Natural killer cell (primary cell): Measurements from ENCODE around the gene PUS1. TPM values are rescaled to one million over a fixed set of nuclear protein-coding genes. Genes with fewer than 3 reads are reported as not detected.

Experiments used
- ATAC-seq, 3 donors: fragments of 150-1000 bp in 2 of 3; fragments of 200-7000 bp in 1 of 3; cut with Tn5 transposase; 1 replicate in 1 of 3; 2 replicates in 2 of 3; pipeline ENCODE4 v1.10.0; 2021; ENCODE audit warnings: mild to moderate bottlenecking in 2 of 3, moderate library complexity in 2 of 3
- DNase-seq, 2 donors: peaks; one replicate each; pipeline versions ENCODE4 v3.0.0 to v3.0.0-alpha.2; 2013 to 2021; ENCODE audit warnings: mixed read lengths in 1 of 2
- H3K27ac ChIP-seq: one replicate; pipeline ENCODE4 v1.5.1; 2013; ENCODE audit warnings: mild to moderate bottlenecking, low read length
- H3K27me3 ChIP-seq: one replicate; pipeline ENCODE4 v1.6.1; 2013; ENCODE audit warnings: low read length; ENCODE audit not compliant: control insufficient read depth, insufficient read depth
- H3K36me3 ChIP-seq: one replicate; pipeline ENCODE4 v1.6.1; 2013; ENCODE audit warnings: low read length; ENCODE audit not compliant: control insufficient read depth, insufficient read depth
- H3K4me1 ChIP-seq: one replicate; pipeline ENCODE4 v1.6.1; 2013; ENCODE audit warnings: low read length; ENCODE audit not compliant: control insufficient read depth, insufficient read depth
- H3K4me3 ChIP-seq: one replicate; pipeline ENCODE4 v1.5.1; 2013; ENCODE audit warnings: low read length
- H3K9me3 ChIP-seq: one replicate; pipeline ENCODE4 v1.6.1; 2013; ENCODE audit warnings: low read length; ENCODE audit not compliant: control insufficient read depth, insufficient read depth
- H3K27ac Mint-ChIP-seq, 2 donors: one replicate each; pipeline ENCODE4 v1.8.0; 2022; ENCODE audit warnings: mild to moderate bottlenecking in 2 of 2, mixed read lengths in 2 of 2, moderate library complexity in 1 of 2
- H3K27me3 Mint-ChIP-seq, 2 donors: one replicate each; pipeline ENCODE4 v1.8.0; 2022; ENCODE audit warnings: low read depth in 2 of 2, mixed read lengths in 2 of 2
- H3K36me3 Mint-ChIP-seq: one replicate; pipeline ENCODE4 v1.8.0; 2022; ENCODE audit warnings: mixed read lengths
- H3K4me1 Mint-ChIP-seq, 2 donors: one replicate each; pipeline ENCODE4 v1.8.0; 2022; ENCODE audit warnings: mixed read lengths in 2 of 2
- H3K4me3 Mint-ChIP-seq: one replicate; pipeline ENCODE4 v1.8.0; 2022; ENCODE audit warnings: mild to moderate bottlenecking, moderate library complexity, mixed read lengths
- H3K9me3 Mint-ChIP-seq, 2 donors: one replicate each; pipeline ENCODE4 v1.8.0; 2022; ENCODE audit warnings: mixed read lengths in 2 of 2
- CTCF ChIP-seq: fragments of 200-600 bp; IDR thresholded peaks from one replicate; pipeline ENCODE4 v1.8.0; 2022; ENCODE audit warnings: antibody characterized with exemption
- WGBS: methylation state at CpG from one replicate; pipeline ENCODE4 v1.1.7; 2013; ENCODE audit warnings: missing lambda C conversion rate; ENCODE audit not compliant: insufficient coverage; 5-methylcytosine and 5-hydroxymethylcytosine counted together
- intact Hi-C: fragments of 100-400 bp; cut with micrococcal nuclease; formaldehyde crosslinking; loops from one replicate; pipeline ENCODE4 v1.14.2; 2022
- total RNA-seq, 4 donors: library from RNA; stranded (reverse); fragments of 120-200 nt in 1 of 4; gene quantifications; one replicate each; pipeline versions ENCODE4 v1.2.3 to v1.2.4, GENCODE V29; 2013 to 2022

Gene PUS1
- total RNA-seq, 3 donors from 2014 or later (not counting 1 experiment from before 2014, with no cell fraction given), result 16.9 to 21.9 (median 20.6) TPM

- H3K4me1 Mint-ChIP-seq, result peaks cover 9 to 26% of the 10 kb centered on the region in 2 donors
- ATAC-seq, result peak in 2 of 3 donors; percentile 5 to 8
- H3K27ac ChIP-seq, result peak overlapping the region; percentile 36
- DNase-seq, result peak in 1 of 2 donors; percentile 51
- no peaks in the 10 kb centered on the region for H3K9me3 ChIP-seq
- peak overlapping the region; percentile 97 for H3K4me3 Mint-ChIP-seq
- TF ChIP-seq CTCF, result no peak
- intact Hi-C loops, result loop anchor here (1.0 kb wide), 2 partner anchors 19 to 34 kb away; partner anchors contain the start of gene EP400
- WGBS, result under 1% methylated on average over 87 of the region's 87 CpGs
- H3K36me3 ChIP-seq, result peaks cover 30% of the 10 kb centered on the region
- peaks cover 22% of the 10 kb centered on the region for H3K4me1 ChIP-seq
- peak overlapping the region; percentile 73 for H3K4me3 ChIP-seq
- H3K36me3 Mint-ChIP-seq, result no peaks in the 10 kb centered on the region
- peak overlapping the region; percentile 83 to 95 for H3K27ac Mint-ChIP-seq
- H3K27me3 Mint-ChIP-seq, result no peaks in the 10 kb centered on the region
- H3K27me3 ChIP-seq, result no peaks in the 10 kb centered on the region
- H3K9me3 Mint-ChIP-seq, result no peaks in the 10 kb centered on the region
Measured at GRCh38 chr12:131929581-131930456, 743 bp downstream of the PUS1 start.

GRCh38 chr12:131930510-131930909, 1.4 kb downstream of the PUS1 start:
- no peak overlapping the region for H3K4me3 ChIP-seq
- no peaks in the 10 kb centered on the region for H3K9me3 Mint-ChIP-seq
- no peaks in the 10 kb centered on the region for H3K9me3 ChIP-seq
- no peak for TF ChIP-seq CTCF
- no peaks in the 10 kb centered on the region for H3K36me3 Mint-ChIP-seq
- H3K27me3 ChIP-seq, result no peaks in the 10 kb centered on the region
- peaks cover 33% of the 10 kb centered on the region for H3K36me3 ChIP-seq
- peak overlapping the region; percentile 78 for H3K4me3 Mint-ChIP-seq
- intact Hi-C loops, result no loop called here
- ATAC-seq (no peak), DNase-seq (no peak)
- peaks cover 20% of the 10 kb centered on the region for H3K4me1 ChIP-seq
- 79% methylated on average over 7 of the region's 9 CpGs for WGBS
- H3K27ac Mint-ChIP-seq, result peak overlapping the region; percentile 16 to 72
- H3K4me1 Mint-ChIP-seq, result peaks cover 9 to 26% of the 10 kb centered on the region in 2 donors
- H3K27me3 Mint-ChIP-seq, result no peaks in the 10 kb centered on the region
- no peak overlapping the region for H3K27ac ChIP-seq

- intact Hi-C loops, result no loop called here
- Histone ChIP-seq H3K27me3 (no peaks in the 10 kb centered on the region), H3K4me1 (peaks cover 11% of the 10 kb centered on the region), H3K4me3 (no peak overlapping the region), H3K36me3 (peaks cover 34% of the 10 kb centered on the region), H3K9me3 (no peaks in the 10 kb centered on the region), H3K27ac (no peak overlapping the region)
- 98% methylated on average over 6 of the region's 8 CpGs for WGBS
- TF ChIP-seq CTCF, result no peak
- DNase-seq (no peak), ATAC-seq (no peak)
- Mint-ChIP-seq H3K4me3 (no peak overlapping the region), H3K9me3 (no peaks in the 10 kb centered on the region), H3K27me3 (no peaks in the 10 kb centered on the region), H3K4me1 (peaks cover 9 to 18% of the 10 kb centered on the region in 2 donors), H3K27ac (no peak overlapping the region), H3K36me3 (no peaks in the 10 kb centered on the region)
Measured at GRCh38 chr12:131933387-131933786, 4.3 kb downstream of the PUS1 start.
